ENCODE results near the gene DISC1. TPM values are rescaled to one million over a fixed set of nuclear protein-coding genes. Genes with fewer than 3 reads are reported as not detected.

The DISC1 gene
- polyA plus RNA-seq, 1 donor from 2014 or later: 0.68 TPM

GRCh38 chr1:232017759-232018158, 391.2 kb downstream of the DISC1 start:
- Mint-ChIP-seq H3K9me3 (no peaks in the 10 kb centered on the region), H3K4me3 (no peak overlapping the region), H3K4me1 (no peaks in the 10 kb centered on the region), H3K36me3 (peaks cover 2% of the 10 kb centered on the region), H3K27me3 (no peaks in the 10 kb centered on the region), H3K27ac (no peak overlapping the region)

GRCh38 chr1:232018231-232019025, 391.8 kb downstream of the DISC1 start:
- Mint-ChIP-seq H3K36me3 (peaks cover 2% of the 10 kb centered on the region), H3K27ac (no peak overlapping the region), H3K9me3 (no peaks in the 10 kb centered on the region), H3K4me1 (no peaks in the 10 kb centered on the region), H3K4me3 (no peak overlapping the region), H3K27me3 (no peaks in the 10 kb centered on the region)

- Mint-ChIP-seq H3K36me3 (peaks cover 2% of the 10 kb centered on the region), H3K9me3 (no peaks in the 10 kb centered on the region), H3K27me3 (no peaks in the 10 kb centered on the region), H3K27ac (no peak overlapping the region), H3K4me1 (no peaks in the 10 kb centered on the region), H3K4me3 (no peak overlapping the region)
These were observed 392.4 kb downstream of the DISC1 start for GRCh38 chr1:232019026-232019340.

- Mint-ChIP-seq H3K27ac (no peak overlapping the region), H3K27me3 (no peaks in the 10 kb centered on the region), H3K9me3 (no peaks in the 10 kb centered on the region), H3K4me1 (no peaks in the 10 kb centered on the region), H3K36me3 (no peaks in the 10 kb centered on the region), H3K4me3 (no peak overlapping the region)
These were observed 393.8 kb downstream of the DISC1 start for GRCh38 chr1:232020352-232020751.

- peaks cover 3% of the 10 kb centered on the region for H3K36me3 Mint-ChIP-seq
- peaks cover 0 to 1% (median 0%) of the 10 kb centered on the region in 3 donors for H3K9me3 Mint-ChIP-seq
- H3K4me1 Mint-ChIP-seq: no peaks in the 10 kb centered on the region
- no peak overlapping the region for H3K27ac Mint-ChIP-seq
- H3K27me3 Mint-ChIP-seq: no peaks in the 10 kb centered on the region
- no peak overlapping the region for H3K4me3 Mint-ChIP-seq
These were observed 402.7 kb downstream of the DISC1 start for GRCh38 chr1:232029315-232029714.

GRCh38 chr1:232031156-232031555, 404.6 kb downstream of the DISC1 start:
- Mint-ChIP-seq H3K27me3 (no peaks in the 10 kb centered on the region), H3K4me1 (no peaks in the 10 kb centered on the region), H3K36me3 (peaks cover 2% of the 10 kb centered on the region), H3K4me3 (no peak overlapping the region), H3K9me3 (peaks cover 0 to 1% (median 0%) of the 10 kb centered on the region in 3 donors), H3K27ac (no peak overlapping the region)

- peaks cover 0 to 1% (median 0%) of the 10 kb centered on the region in 3 donors for H3K9me3 Mint-ChIP-seq
- no peaks in the 10 kb centered on the region for H3K27me3 Mint-ChIP-seq
- no peak overlapping the region for H3K27ac Mint-ChIP-seq
- H3K36me3 Mint-ChIP-seq: peaks cover 5% of the 10 kb centered on the region
- H3K4me1 Mint-ChIP-seq: no peaks in the 10 kb centered on the region
- no peak overlapping the region for H3K4me3 Mint-ChIP-seq
These were observed 406.7 kb downstream of the DISC1 start for GRCh38 chr1:232033285-232033684.

- Mint-ChIP-seq H3K4me1 (no peaks in the 10 kb centered on the region), H3K27me3 (no peaks in the 10 kb centered on the region), H3K9me3 (peaks cover 0 to 1% (median 0%) of the 10 kb centered on the region in 3 donors), H3K27ac (no peak overlapping the region), H3K36me3 (peaks cover 5% of the 10 kb centered on the region), H3K4me3 (no peak overlapping the region)
These were observed 408.0 kb downstream of the DISC1 start for GRCh38 chr1:232034556-232034955.

- H3K36me3 Mint-ChIP-seq: peaks cover 5% of the 10 kb centered on the region
- H3K27ac Mint-ChIP-seq: no peak overlapping the region
- no peaks in the 10 kb centered on the region for H3K4me1 Mint-ChIP-seq
- no peaks in the 10 kb centered on the region for H3K27me3 Mint-ChIP-seq
- peaks cover 0 to 1% (median 0%) of the 10 kb centered on the region in 3 donors for H3K9me3 Mint-ChIP-seq
- H3K4me3 Mint-ChIP-seq: no peak overlapping the region
These were observed 409.8 kb downstream of the DISC1 start for GRCh38 chr1:232036181-232036933.

GRCh38 chr1:232037774-232038388, 411.3 kb downstream of the DISC1 start:
- Mint-ChIP-seq H3K4me3 (no peak overlapping the region), H3K36me3 (peaks cover 5% of the 10 kb centered on the region), H3K27ac (no peak overlapping the region), H3K4me1 (no peaks in the 10 kb centered on the region), H3K9me3 (peaks cover 0 to 1% (median 0%) of the 10 kb centered on the region in 3 donors), H3K27me3 (no peaks in the 10 kb centered on the region)

- H3K4me1 Mint-ChIP-seq: no peaks in the 10 kb centered on the region
- no peaks in the 10 kb centered on the region for H3K27me3 Mint-ChIP-seq
- H3K4me3 Mint-ChIP-seq: no peak overlapping the region
- peaks cover 5% of the 10 kb centered on the region for H3K36me3 Mint-ChIP-seq
- H3K9me3 Mint-ChIP-seq: no peaks in the 10 kb centered on the region
- H3K27ac Mint-ChIP-seq: no peak overlapping the region
These were observed 412.4 kb downstream of the DISC1 start for GRCh38 chr1:232038706-232039677.

GRCh38 chr1:232040260-232040659, 413.7 kb downstream of the DISC1 start:
- Mint-ChIP-seq H3K27me3 (peaks cover 1% of the 10 kb centered on the region), H3K4me1 (no peaks in the 10 kb centered on the region), H3K4me3 (no peak overlapping the region), H3K27ac (no peak overlapping the region), H3K9me3 (no peaks in the 10 kb centered on the region), H3K36me3 (peaks cover 4% of the 10 kb centered on the region)

GRCh38 chr1:232044728-232045127, 418.1 kb downstream of the DISC1 start:
- Mint-ChIP-seq H3K4me1 (no peaks in the 10 kb centered on the region), H3K36me3 (peaks cover 4% of the 10 kb centered on the region), H3K9me3 (no peaks in the 10 kb centered on the region), H3K27me3 (peaks cover 1% of the 10 kb centered on the region), H3K27ac (no peak overlapping the region), H3K4me3 (no peak overlapping the region)

GRCh38 chr1:232045139-232045994, 418.8 kb downstream of the DISC1 start:
- H3K9me3 Mint-ChIP-seq: no peaks in the 10 kb centered on the region
- H3K4me1 Mint-ChIP-seq: no peaks in the 10 kb centered on the region
- peaks cover 1% of the 10 kb centered on the region for H3K27me3 Mint-ChIP-seq
- no peak overlapping the region for H3K27ac Mint-ChIP-seq
- H3K4me3 Mint-ChIP-seq: no peak overlapping the region
- peaks cover 4% of the 10 kb centered on the region for H3K36me3 Mint-ChIP-seq

All from IgD-negative memory B cell (primary cell).